SH-SY5Y (cell line): Measurements from ENCODE around the gene ALMS1.

ENCODE experiments used
- GATA2 ChIP-seq: IDR thresholded peaks from 2 replicates; pipeline ENCODE4 v1.6.1; 2011; ENCODE audit warnings: mild to moderate bottlenecking, low read depth, low read length
- GATA3 ChIP-seq: IDR thresholded peaks from 2 replicates; pipeline ENCODE4 v1.6.1; 2011; ENCODE audit warnings: low read depth, mild to moderate bottlenecking, low read length, moderate library complexity

- TF ChIP-seq GATA2 = no peak
- TF ChIP-seq GATA3 = no peak
Measured at GRCh38 chr2:73654175-73654574, 268.5 kb downstream of the ALMS1 start.
